Heart right ventricle (tissue), 16 donors: Measurements from ENCODE around the gene TRIM13. TPM values are rescaled to one million over a fixed set of nuclear protein-coding genes. Genes with fewer than 3 reads are reported as not detected.

Experiments
- ATAC-seq, 8 donors: fragments of 200-7000 bp; cut with Tn5 transposase; one replicate each; pipeline ENCODE4 v1.9.1; 2020; ENCODE audit warnings: mild to moderate bottlenecking in 8 of 8, moderate library complexity in 8 of 8, moderate number of reproducible peaks in 1 of 8
- DNase-seq, 2 donors: peaks; one replicate each; pipeline ENCODE4 v3.0.0-alpha.2; 2020
- H3K27ac ChIP-seq, 10 donors: fragments of 200-600 bp; sonication (generic) in 2 of 10; one replicate each; pipeline versions ENCODE4 v1.5.0 to v1.8.0; 2020 to 2022; ENCODE audit warnings: mild to moderate bottlenecking in 3 of 10
- H3K27me3 ChIP-seq, 7 donors: fragments of 200-600 bp; one replicate each; pipeline ENCODE4 v1.8.0; 2021 to 2022; ENCODE audit warnings: mild to moderate bottlenecking in 2 of 7
- H3K36me3 ChIP-seq, 9 donors: fragments of 200-600 bp; sonication (generic) in 1 of 9; one replicate each; pipeline versions ENCODE4 v1.5.0 to v1.8.0; 2020 to 2022; ENCODE audit warnings: mild to moderate bottlenecking in 2 of 9
- H3K4me1 ChIP-seq, 9 donors: fragments of 200-600 bp; sonication (generic) in 1 of 9; one replicate each; pipeline versions ENCODE4 v1.5.0 to v1.8.0; 2020 to 2022; ENCODE audit warnings: mild to moderate bottlenecking in 4 of 9
- H3K4me3 ChIP-seq, 10 donors: fragments of 200-600 bp; sonication (generic) in 2 of 10; one replicate each; pipeline versions ENCODE4 v1.5.0 to v1.8.0; 2020 to 2022; ENCODE audit warnings: mild to moderate bottlenecking in 7 of 10, moderate library complexity in 2 of 10
- H3K9me3 ChIP-seq, 11 donors: fragments of 200-600 bp in 10 of 11; sonication (generic) in 2 of 11; one replicate each; pipeline versions ENCODE4 v1.5.0 to v1.8.0; 2013 to 2022; ENCODE audit warnings: mild to moderate bottlenecking in 2 of 11, control low read depth in 1 of 11, moderate library complexity in 1 of 11
- CTCF ChIP-seq, 9 donors: fragments of 200-600 bp; sonication (generic) in 2 of 9; IDR thresholded peaks; one replicate each; pipeline versions ENCODE4 v1.5.0 to v1.8.0; 2021 to 2022; ENCODE audit warnings: antibody characterized with exemption in 9 of 9, mild to moderate bottlenecking in 5 of 9, moderate library complexity in 1 of 9
- WGBS, 2 donors: extraction: QIAGEN DNeasy Blood & Tissue Kit; methylation state at CpG; one replicate each; pipeline ENCODE4 v1.1.7; 2013; ENCODE audit warnings: inconsistent platforms in 1 of 2; 5-methylcytosine and 5-hydroxymethylcytosine counted together
- intact Hi-C, 10 donors: fragments of 100-400 bp; cut with DNase I; formaldehyde crosslinking; loops; one replicate each; pipeline versions ENCODE4 v1.11.1 to v1.14.2; 2022
- polyA plus RNA-seq, 2 donors: library from polyadenylated mRNA; stranded (reverse); fragments of 200-250 nt; gene quantifications; one replicate each; pipeline ENCODE4 v1.2.3, GENCODE V29; 2013
- total RNA-seq, 10 donors: library from RNA; stranded (reverse); fragmentation: NEBNext Ultra II Directional in 3 of 10; extraction: Animal tissue kit (Norgen Biotek cat#: 25700) in 3 of 10; gene quantifications; one replicate each; pipeline versions ENCODE4 v1.2.1 to v1.2.4, GENCODE V29; 2021 to 2023
- donor health status: Arrhythmogenic right ventricular cardiomyopathy.
- donor health status: ischemic (EF 13 %, LVEDD 7.1; RV severe dilation, severe dysfunction).
- donor health status: healthy with polysubstance abuse.
- donor health status: DM: no; HTN: yes; CAD: no.
- donor health status: DM: no; HTN: no; CAD: no.
- donor health status: ischemic (EF 25% LVEDD 6.9; RV normal size, moderate dysfunction).
- donor health status: ischemic (EF 25% LVEDD 5.7; RV mildly dilated, moderate dysfunction).
- donor health status: healthy.
- donor health status: DM: yes; HTN: yes; CAD: no.
- donor health status: Ischemic cardiomyopathy.
- donor health status: ischemic (EF 35%, LVEDD 5.7; RV mildly dilated, moderate dysfunction).
- donor health status: nonischemic (EF 11% LVEDD 7.7; RV severe dilation, severe dysfunction).
- donor health status: DM: yes; HTN: yes; CAD: no.
- donor health status: PGD.
- donor health status: ischemic (EF 29% LVEDD 5.4; RV normal size, mild dysfunction).
- donor health status: nonischemic (EF 23%, LVEDD 6.1; RV moderate dilation, normal function).

The TRIM13 gene
- total and polyA plus RNA-seq, 12 donors = 9.7 to 26.9 (median 19.1) TPM

- TF ChIP-seq CTCF (IDR thresholded peaks at IDR 0.05) = no peak
- Histone ChIP-seq H3K4me3 (peak overlapping the region in 6 of 10 donors; percentile 77 to 99 (median 92)), H3K36me3 (peaks cover 0 to 62% (median 12%) of the 10 kb centered on the region in 9 donors), H3K27ac (peak overlapping the region in 1 of 10 donors; percentile 99), H3K4me1 (peaks cover 11 to 71% (median 57%) of the 10 kb centered on the region in 9 donors), H3K27me3 (no peaks in the 10 kb centered on the region), H3K9me3 (no peaks in the 10 kb centered on the region)
- no peak for DNase-seq
- WGBS, 2 donors = 75% methylated on average over 22 of the region's 22 CpGs
- intact Hi-C loops = loop anchor here in 8 of 10 donors (5.0 to 10.0 kb wide), 13 partner anchors 62 to 913 kb away; partner anchors contain the start of gene SPRYD7 (in 2 of the 8)
- ATAC-seq = no peak
Observed at GRCh38 chr13:49998714-49999624, 2.1 kb downstream of the TRIM13 start.

- Histone ChIP-seq H3K4me1 (peaks cover 11 to 68% (median 56%) of the 10 kb centered on the region in 9 donors), H3K9me3 (no peaks in the 10 kb centered on the region), H3K36me3 (peaks cover 0 to 85% (median 17%) of the 10 kb centered on the region in 9 donors), H3K27me3 (no peaks in the 10 kb centered on the region), H3K4me3 (no peak overlapping the region), H3K27ac (peak overlapping the region in 1 of 10 donors; percentile 6)
- 50% methylated on average over 1 of the region's 1 CpG for WGBS, 2 donors
- ATAC-seq (no peak), DNase-seq (no peak)
- intact Hi-C loops = loop anchor here in 2 of 10 donors (10.0 kb wide), 2 partner anchors 64 to 94 kb away; no protein-coding TSS in a partner anchor
- no peak for TF ChIP-seq CTCF (IDR thresholded peaks at IDR 0.05)
Observed at GRCh38 chr13:50001287-50001686, 4.4 kb downstream of the TRIM13 start.

DNA sequence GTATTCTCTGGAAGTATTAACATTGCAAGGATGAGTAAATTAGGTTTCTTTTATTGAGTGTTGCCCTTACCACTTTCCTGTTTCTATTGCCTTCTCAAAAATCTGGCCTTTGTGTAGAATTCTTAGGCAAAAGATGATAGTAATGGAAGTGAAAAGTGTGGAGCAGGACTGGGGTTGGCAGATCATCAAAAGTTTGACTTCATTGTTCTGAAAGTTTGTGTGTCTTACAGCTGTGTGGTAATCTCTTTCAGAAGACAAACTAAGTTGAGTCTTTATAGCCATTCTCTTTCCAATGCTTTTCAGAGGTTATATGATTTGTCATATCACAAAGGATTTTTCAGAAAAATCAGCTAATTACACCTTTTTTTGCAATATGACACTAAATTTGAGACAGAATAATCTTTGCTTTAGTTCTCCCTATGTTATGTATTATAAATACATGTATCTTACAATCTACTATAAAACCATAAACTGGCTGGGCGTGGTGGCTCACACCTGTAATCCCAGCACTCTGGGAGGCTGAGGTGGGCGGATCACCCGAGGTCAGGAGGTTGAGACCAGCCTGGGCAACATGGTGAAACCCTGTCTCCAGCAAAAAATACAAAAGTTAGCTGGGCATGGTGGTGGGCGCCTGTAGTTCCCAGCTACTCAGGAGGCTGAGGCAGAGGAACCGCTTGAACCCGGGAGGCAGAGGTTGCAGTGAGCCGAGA, 9.7 kb downstream of the TRIM13 start:
- WGBS, 2 donors = 97 to 98% methylated on average over 7 of the region's 7 CpGs
- Histone ChIP-seq H3K36me3 (peaks cover 0 to 99% (median 4%) of the 10 kb centered on the region in 9 donors), H3K9me3 (peaks cover 0 to 5% (median 0%) of the 10 kb centered on the region in 11 donors), H3K27me3 (no peaks in the 10 kb centered on the region), H3K27ac (peak overlapping the region in 2 of 10 donors; percentile 1 to 27), H3K4me3 (no peak overlapping the region), H3K4me1 (peaks cover 0 to 32% (median 21%) of the 10 kb centered on the region in 9 donors)
- TF ChIP-seq CTCF (IDR thresholded peaks at IDR 0.05) = no peak
- ATAC-seq (no peak), DNase-seq (no peak)
- intact Hi-C loops = loop anchor here in 3 of 10 donors (2.0 to 10.0 kb wide), 3 partner anchors 58 to 88 kb away; no protein-coding TSS in a partner anchor

DNA sequence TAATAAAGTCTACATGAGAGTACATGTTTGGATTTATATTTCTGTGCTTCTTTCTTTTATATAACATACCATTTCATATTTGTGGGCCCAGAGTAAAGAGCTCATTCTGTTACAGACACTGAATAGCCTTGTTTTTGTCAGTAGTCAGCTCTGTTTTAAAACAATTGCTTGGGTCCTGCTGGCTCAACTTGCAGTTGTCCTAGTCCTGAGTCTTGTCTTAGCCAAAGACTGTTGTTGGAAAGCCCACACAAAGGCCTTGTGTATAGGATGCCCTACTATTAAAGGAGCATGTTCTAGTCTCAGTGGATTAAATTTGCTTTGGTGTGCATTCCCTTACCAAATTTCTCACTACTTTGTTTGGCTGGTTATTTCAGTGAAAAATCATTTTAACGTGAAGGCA, 14.6 kb downstream of the TRIM13 start:
- DNase-seq (no peak), ATAC-seq (no peak)
- WGBS, 2 donors = 88 to 91% methylated on average over 1 of the region's 1 CpG
- Histone ChIP-seq H3K4me3 (no peak overlapping the region), H3K27ac (peak overlapping the region in 1 of 10 donors; percentile 12), H3K4me1 (peaks cover 0 to 27% (median 21%) of the 10 kb centered on the region in 9 donors), H3K36me3 (peaks cover 0 to 87% (median 13%) of the 10 kb centered on the region in 9 donors), H3K27me3 (no peaks in the 10 kb centered on the region), H3K9me3 (peaks cover 0 to 5% (median 0%) of the 10 kb centered on the region in 11 donors)
- intact Hi-C loops = loop anchor here in 1 of 10 donors (5.0 kb wide), 1 partner anchor 71 kb away; no protein-coding TSS in a partner anchor
- TF ChIP-seq CTCF (IDR thresholded peaks at IDR 0.05) = no peak
